ENCODE measurements around the gene N4BP2. TPM values are rescaled to one million over a fixed set of nuclear protein-coding genes. Genes with fewer than 3 reads are reported as not detected.

Gene N4BP2
- polyA plus RNA-seq, 1 of the 3 experiments (the other 2 are of a cell fraction): 1.2 TPM

DNA sequence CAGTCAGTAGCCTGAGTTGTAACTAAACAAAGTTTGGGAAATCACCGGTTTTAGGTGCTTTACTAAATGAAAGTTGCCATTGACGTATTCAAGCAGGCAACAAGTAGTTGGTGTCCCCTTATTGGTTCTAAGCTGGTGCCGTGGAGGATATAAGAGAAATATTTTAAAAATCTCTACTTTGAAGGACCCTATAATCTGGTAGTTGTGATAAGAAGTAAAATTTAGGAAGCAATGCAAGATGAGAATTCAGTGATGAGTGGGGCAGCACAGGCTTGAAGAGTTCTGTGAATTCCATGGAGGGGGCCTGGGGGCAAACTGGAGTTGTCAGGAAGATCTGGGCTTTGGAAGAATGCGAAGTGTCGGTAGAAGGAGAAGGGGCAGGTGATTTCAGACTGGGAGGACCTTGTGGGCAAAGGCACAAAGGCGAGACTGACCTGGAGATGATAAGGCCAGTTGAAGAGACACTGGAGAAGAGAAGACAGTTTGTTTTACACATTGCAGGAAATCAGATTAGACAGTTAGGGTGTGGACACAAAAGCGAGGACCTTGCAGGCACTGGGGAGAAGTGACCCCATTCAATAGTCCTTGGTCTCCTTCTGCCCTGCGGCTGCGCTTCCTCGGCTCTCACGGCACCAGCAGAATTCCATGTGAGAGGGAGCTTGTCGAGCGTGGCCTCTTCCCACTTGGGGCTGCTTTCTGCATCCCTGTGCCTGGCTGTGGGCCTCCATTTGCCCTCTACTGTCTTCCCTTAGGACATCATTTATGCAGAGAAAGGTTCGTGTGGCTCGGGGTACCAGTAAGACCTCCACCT is 141.4 kb downstream of the N4BP2 start:
- Histone ChIP-seq H3K4me2 (no peak overlapping the region), H3K79me2 (ENCODE audit: insufficient read depth) (no peaks in the 10 kb centered on the region), H3K9me3 (no peaks in the 10 kb centered on the region), H3K4me1 (ENCODE audit: control insufficient read depth in 1 of 2, insufficient read depth in 2 of 2, low read depth in 1 of 2, low read length in 1 of 2) (peaks cover 0 to 7% of the 10 kb centered on the region in 2 experiments; a peak in 3 of 4 replicates), H3K9me2 (no peaks in the 10 kb centered on the region), H3K4me3 (ENCODE audit: low read depth in 2 of 2, low read length in 1 of 2) (no peak overlapping the region), H3K27ac (ENCODE audit: low read depth in 2 of 2, low read length in 1 of 2) (no peak overlapping the region), H3F3A (replicated peaks; ENCODE audit: insufficient read depth) (no peaks in the 10 kb centered on the region), H3K36me3 (replicated peaks in 1 of 2; ENCODE audit: control insufficient read depth in 1 of 2, insufficient read depth in 2 of 2, low read length in 1 of 2) (no peaks in the 10 kb centered on the region), H4K20me1 (ENCODE audit: insufficient read depth) (no peaks in the 10 kb centered on the region), H3K9ac (no peak overlapping the region), H2AFZ (ENCODE audit: low read depth) (no peak overlapping the region), H3K27me3 (ENCODE audit: insufficient read depth) (no peaks in the 10 kb centered on the region)
- ChIA-PET POLR2A (no interaction called here), CTCF (interaction anchor here (2.1 kb wide), 1 partner anchor 10 kb away, joined by 4 read pairs; no protein-coding TSS in a partner anchor)
- no peak for TF ChIP-seq RCOR1 (IDR thresholded peaks at IDR 0.05; ENCODE audit: low read length)
- DNase-seq: no peak
- WGBS (ENCODE audit: low lambda C conversion rate): 93% methylated on average over 11 of the region's 15 CpGs

DNA sequence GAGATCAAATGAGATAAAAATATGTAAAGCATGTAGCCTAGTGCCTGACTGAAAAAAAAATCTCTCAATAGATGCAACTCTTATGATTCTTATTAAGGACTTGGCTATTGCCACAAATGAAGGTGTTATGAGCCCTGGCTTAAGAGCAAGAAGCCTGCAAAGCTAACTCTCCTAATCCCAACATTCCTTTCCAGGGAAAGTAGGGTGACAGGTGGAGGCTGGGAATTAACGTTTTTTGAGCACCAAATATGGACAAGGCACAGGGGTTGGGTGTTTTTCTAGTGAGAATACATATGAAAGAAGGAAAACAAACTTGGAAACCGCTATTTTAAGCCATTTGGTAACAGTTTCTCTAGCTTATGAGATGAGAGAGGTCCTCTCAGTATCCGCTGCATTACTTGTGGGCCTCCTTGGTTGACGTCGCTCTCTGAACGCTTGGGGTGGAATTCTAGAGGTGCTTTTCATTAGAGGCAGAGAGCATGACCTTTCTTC is 142.6 kb downstream of the N4BP2 start:
- 83% methylated on average over 6 of the region's 6 CpGs for WGBS (ENCODE audit: low lambda C conversion rate)
- no peak for DNase-seq

More for the DNA sequence above, 142.6 kb downstream of the N4BP2 start:
- POLR2A ChIA-PET: no interaction called here
- H3K4me1 ChIP-seq (ENCODE audit: control insufficient read depth in 1 of 2, insufficient read depth in 2 of 2, low read depth in 1 of 2, low read length in 1 of 2): peaks cover 0 to 3% of the 10 kb centered on the region in 2 experiments; a peak in 3 of 4 replicates
- H3K9me3 ChIP-seq: no peaks in the 10 kb centered on the region
- H3K27me3 ChIP-seq (ENCODE audit: insufficient read depth): no peaks in the 10 kb centered on the region
- no peak overlapping the region for H3K4me3 ChIP-seq (ENCODE audit: low read depth in 2 of 2, low read length in 1 of 2)
- no peaks in the 10 kb centered on the region for H3K36me3 ChIP-seq (replicated peaks in 1 of 2; ENCODE audit: control insufficient read depth in 1 of 2, insufficient read depth in 2 of 2, low read length in 1 of 2)
- no peaks in the 10 kb centered on the region for H3K9me2 ChIP-seq
- H3F3A ChIP-seq (replicated peaks; ENCODE audit: insufficient read depth): no peaks in the 10 kb centered on the region
- CTCF ChIA-PET: interaction anchor here (0.8 to 2.1 kb wide), 2 partner anchors 9 to 12 kb away, joined by 3 to 4 read pairs; no protein-coding TSS in a partner anchor
- no peak overlapping the region for H3K9ac ChIP-seq
- H3K4me2 ChIP-seq: no peak overlapping the region
- H3K27ac ChIP-seq (ENCODE audit: low read depth in 2 of 2, low read length in 1 of 2): no peak overlapping the region
- no peaks in the 10 kb centered on the region for H4K20me1 ChIP-seq (ENCODE audit: insufficient read depth)
- no peaks in the 10 kb centered on the region for H3K79me2 ChIP-seq (ENCODE audit: insufficient read depth)
- peak overlapping the region; percentile 22; the same call in 1 of the 2 replicates for H2AFZ ChIP-seq (ENCODE audit: low read depth)
- TF ChIP-seq CHD2 (IDR thresholded peaks at IDR 0.05; ENCODE audit: low read length, partially characterized antibody): no peak
- no peak for TF ChIP-seq POLR2AphosphoS5 (IDR thresholded peaks at IDR 0.05; ENCODE audit: low read depth, low read length)
- TF ChIP-seq, protein P1, sequence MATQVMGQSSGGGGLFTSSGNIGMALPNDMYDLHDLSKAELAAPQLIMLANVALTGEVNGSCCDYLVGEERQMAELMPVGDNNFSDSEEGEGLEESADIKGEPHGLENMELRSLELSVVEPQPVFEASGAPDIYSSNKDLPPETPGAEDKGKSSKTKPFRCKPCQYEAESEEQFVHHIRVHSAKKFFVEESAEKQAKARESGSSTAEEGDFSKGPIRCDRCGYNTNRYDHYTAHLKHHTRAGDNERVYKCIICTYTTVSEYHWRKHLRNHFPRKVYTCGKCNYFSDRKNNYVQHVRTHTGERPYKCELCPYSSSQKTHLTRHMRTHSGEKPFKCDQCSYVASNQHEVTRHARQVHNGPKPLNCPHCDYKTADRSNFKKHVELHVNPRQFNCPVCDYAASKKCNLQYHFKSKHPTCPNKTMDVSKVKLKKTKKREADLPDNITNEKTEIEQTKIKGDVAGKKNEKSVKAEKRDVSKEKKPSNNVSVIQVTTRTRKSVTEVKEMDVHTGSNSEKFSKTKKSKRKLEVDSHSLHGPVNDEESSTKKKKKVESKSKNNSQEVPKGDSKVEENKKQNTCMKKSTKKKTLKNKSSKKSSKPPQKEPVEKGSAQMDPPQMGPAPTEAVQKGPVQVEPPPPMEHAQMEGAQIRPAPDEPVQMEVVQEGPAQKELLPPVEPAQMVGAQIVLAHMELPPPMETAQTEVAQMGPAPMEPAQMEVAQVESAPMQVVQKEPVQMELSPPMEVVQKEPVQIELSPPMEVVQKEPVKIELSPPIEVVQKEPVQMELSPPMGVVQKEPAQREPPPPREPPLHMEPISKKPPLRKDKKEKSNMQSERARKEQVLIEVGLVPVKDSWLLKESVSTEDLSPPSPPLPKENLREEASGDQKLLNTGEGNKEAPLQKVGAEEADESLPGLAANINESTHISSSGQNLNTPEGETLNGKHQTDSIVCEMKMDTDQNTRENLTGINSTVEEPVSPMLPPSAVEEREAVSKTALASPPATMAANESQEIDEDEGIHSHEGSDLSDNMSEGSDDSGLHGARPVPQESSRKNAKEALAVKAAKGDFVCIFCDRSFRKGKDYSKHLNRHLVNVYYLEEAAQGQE (IDR thresholded peaks at IDR 0.05; ENCODE audit: low read depth, low read length): no peak
- TF ChIP-seq FOXM1 (IDR thresholded peaks at IDR 0.05; ENCODE audit: low read depth): no peak
- TF ChIP-seq RFX5 (IDR thresholded peaks at IDR 0.05; ENCODE audit: low read length): no peak
- no peak for TF ChIP-seq MEF2A (IDR thresholded peaks at IDR 0.05; ENCODE audit: borderline replicate concordance, low read depth)
- no peak for TF ChIP-seq FOSL2 (IDR thresholded peaks at IDR 0.05; ENCODE audit: borderline replicate concordance, low read depth)
- TF ChIP-seq, protein P2, sequence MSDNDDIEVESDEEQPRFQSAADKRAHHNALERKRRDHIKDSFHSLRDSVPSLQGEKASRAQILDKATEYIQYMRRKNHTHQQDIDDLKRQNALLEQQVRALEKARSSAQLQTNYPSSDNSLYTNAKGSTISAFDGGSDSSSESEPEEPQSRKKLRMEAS (IDR thresholded peaks at IDR 0.05; ENCODE audit: low read depth): no peak
- no peak for TF ChIP-seq EP300 (IDR thresholded peaks at IDR 0.05; ENCODE audit: borderline replicate concordance in 1 of 2, low read depth in 1 of 2, low read length in 1 of 2)

Data from SK-N-SH (cell line).